NK-92 (cell line): ENCODE results near the gene NYNRIN.
A peak's percentile ranks its signal among the peaks of the same experiment; 100 is the strongest.
"Not testable (repeated sequence)": the region's sequence is repeated elsewhere in the genome, so short reads cannot be mapped to it uniquely, and the experiment has no call there.

ENCODE experiments used
- DNase-seq: peaks from one replicate; lab custom pipeline; 2025; ENCODE audit not compliant: unreplicated experiment; lab: John Stamatoyannopoulos, UW

Gene NYNRIN

GRCh38 chr14:24442240-24443052, 43.6 kb downstream of the NYNRIN start, which contains the start of gene SDR39U1:
Gene SDR39U1, minus strand, starts transcription at chr14:24442776. Its CDS starts 7 bp downstream, at chr14:24442769.
- peak; percentile 82 for DNase-seq

DNA sequence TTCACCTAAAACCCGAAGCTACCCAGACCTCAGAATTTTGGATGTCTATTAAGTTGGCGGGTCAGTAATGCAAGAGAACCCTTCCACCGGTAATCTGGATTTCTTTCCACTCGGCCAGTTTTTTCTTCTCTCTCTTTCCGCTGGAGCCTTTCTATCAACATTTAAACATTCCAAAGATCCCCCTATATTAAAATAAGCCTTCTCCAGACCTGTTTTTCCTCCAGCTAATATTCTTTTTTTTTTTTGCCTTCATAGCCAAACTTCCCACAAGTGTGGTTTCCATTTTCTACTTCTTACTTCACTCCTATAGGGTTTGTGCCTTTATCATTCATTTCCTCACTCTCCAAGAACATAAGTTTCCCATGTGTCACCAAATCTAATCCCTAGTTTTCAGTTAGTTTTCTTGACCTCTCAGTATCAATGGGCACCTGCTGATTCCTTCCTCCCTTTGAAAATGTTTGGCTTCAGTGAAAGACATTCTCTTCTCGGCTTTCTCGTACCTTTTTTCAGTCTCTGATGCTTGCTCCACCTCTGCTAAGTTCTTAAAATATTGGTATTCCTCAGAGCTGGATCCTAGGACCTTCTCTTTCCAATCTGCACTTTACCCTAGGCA, 44.4 kb downstream of the NYNRIN start:
- DNase-seq, result no peak

- not testable (repeated sequence) for DNase-seq
These were observed 52.0 kb downstream of the NYNRIN start for GRCh38 chr14:24450828-24451227.

GRCh38 chr14:24456980-24457379, 58.2 kb downstream of the NYNRIN start:
- no peak for DNase-seq

- DNase-seq, result no peak
These were observed 59.9 kb downstream of the NYNRIN start for GRCh38 chr14:24458736-24459135.

- no peak for DNase-seq
These were observed 60.5 kb downstream of the NYNRIN start for GRCh38 chr14:24459331-24459730.

DNA sequence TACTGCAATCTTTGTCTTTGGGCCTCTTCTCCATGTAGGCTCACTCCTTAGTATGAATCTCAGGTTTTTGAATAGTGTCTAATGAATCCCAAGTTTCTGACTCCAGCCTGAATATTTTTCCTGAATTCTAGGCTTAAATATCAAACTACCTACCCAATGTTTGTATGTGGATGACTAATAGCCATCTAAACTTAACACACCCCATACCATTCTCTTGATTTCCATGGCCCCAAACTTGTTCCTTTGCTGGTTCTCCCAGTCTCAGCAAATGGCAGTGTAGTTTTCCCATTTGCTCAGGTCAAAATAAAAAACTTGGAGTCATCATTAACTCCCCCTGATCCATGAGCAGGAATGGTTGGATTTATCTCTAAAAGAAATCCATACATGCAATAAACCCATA, 62.5 kb downstream of the NYNRIN start:
- DNase-seq, result no peak

DNA sequence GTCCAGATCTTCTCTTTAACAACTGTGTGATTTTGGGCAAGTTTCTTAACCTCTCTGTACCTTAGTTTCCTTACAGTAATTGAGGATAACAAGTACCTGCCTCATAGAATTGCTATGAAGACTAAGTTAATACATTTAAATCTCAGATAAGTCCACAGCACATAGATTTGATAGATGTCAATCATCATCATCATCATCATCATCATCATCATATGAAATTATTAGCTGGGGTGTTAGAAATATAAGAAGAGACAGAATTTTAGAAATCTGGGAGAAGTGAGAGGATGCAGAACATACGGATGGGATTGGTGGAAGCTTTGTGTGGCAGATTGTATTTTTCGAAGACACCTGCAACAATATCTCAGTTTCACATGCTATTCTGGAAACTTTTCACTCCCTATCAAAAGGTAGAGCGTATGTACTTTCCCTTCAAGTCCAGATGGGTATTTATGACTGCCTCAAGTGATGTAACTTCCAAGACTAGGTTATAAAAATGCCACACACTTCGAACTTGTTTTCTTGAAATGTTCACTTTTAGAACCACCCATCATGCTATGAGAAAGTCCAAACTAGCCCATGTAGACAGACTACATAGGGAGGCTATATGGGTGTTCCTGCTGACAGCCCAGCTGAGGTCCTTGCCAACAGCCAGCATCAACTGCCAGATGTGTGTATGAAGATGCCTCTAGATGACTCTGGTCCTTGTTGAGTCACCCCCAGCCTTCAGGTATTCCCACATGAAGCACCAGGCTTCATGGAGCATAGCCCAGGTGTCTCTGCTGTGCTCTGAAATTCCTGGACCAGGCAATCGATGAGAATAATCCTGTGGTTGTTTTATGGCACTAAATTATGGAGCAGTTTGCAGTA, 64.4 kb downstream of the NYNRIN start:
- DNase-seq, result no peak

DNA sequence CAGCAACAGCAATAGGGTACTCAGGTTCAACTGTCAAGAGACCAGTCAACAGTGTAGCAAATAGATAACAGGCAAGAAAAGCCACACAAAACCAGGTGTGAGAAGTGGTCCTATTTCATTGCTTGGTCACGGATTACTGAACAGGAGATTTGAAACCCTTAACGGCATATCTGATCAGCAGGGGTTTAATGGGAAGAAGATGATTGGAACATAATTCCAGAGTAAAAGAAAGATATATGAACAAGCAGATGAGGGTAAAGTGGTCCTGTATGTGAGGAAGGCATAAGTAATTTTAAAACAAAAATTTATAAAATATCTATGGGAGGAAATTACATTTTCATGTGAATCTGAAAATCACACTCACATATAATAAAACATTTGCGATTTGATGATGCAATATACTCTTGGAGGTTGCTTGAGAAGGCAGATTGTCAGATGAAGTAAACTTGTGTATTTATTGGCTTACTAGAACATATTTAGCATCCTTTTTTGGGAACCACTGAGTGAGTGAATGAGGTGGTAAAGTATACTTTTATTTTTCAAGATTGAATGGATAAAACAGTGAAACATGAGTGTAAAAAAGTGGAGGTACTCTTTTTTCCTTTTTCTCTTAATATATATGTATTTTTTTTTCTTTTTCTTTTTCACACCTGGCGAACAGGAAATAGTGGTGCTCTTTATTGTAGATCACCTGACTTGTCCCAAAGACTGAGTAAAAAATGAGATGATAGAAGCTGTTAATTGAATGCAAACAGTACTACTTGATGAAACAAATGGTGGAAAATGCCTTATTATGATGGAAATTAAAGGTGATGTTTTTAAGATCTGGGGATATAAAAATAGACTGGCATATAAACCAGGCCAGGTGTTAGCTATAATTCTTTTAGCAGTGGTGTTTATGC, 65.3 kb downstream of the NYNRIN start:
- no peak for DNase-seq

GRCh38 chr14:24465368-24465767, 66.6 kb downstream of the NYNRIN start:
- DNase-seq, result no peak

DNA sequence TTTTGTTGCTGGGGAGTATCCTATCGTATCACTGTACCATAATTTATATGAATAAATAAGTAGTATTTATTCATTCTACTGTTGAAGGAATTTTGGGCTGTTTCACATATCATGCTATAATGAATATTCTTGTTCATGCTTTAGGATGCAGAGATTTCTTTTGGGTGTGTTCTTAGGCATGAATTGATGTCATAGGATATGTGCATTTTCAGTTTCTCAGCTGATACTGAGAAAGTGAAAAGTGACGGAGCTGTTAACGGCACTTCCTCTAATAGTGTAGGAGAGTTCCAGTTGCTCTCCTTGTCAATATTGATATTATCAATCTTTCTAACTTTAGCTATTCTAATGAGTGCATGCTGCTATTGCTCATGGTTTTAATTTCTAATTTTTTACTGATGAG, 67.0 kb downstream of the NYNRIN start:
- DNase-seq, result no peak
